DND-41 (cell line): Measurements from ENCODE around the gene AFF3.

Experiments used
- ATAC-seq: fragments of 200-7000 bp; cut with Tn5 transposase; 3 replicates; pipeline ENCODE4 v1.9.1; 2021; ENCODE audit warnings: low read depth; ENCODE audit not compliant: insufficient read depth
- DNase-seq: peaks from one replicate; pipeline ENCODE4 v3.0.0-alpha.2; 2020
- H2AFZ ChIP-seq: 2 replicates; pipeline ENCODE4 v1.6.0; 2012; ENCODE audit warnings: low read depth, low read length
- H3K27ac ChIP-seq: 2 replicates; pipeline ENCODE4 v1.5.1; 2012; ENCODE audit warnings: low read length, inconsistent platforms
- H3K27me3 ChIP-seq: fragments of 200-600 bp; sonication (generic); 2 replicates; pipeline ENCODE4 v1.6.0; 2012; ENCODE audit warnings: low read length, mild to moderate bottlenecking, inconsistent platforms; ENCODE audit not compliant: insufficient read depth, poor library complexity
- H3K36me3 ChIP-seq: 2 replicates; pipeline ENCODE4 v1.5.1; 2012; ENCODE audit warnings: low read length, inconsistent platforms; ENCODE audit not compliant: insufficient read depth
- H3K4me1 ChIP-seq: 2 replicates; pipeline ENCODE4 v1.5.1; 2012; ENCODE audit warnings: mild to moderate bottlenecking, low read length; ENCODE audit not compliant: insufficient read depth
- H3K4me2 ChIP-seq: 2 replicates; pipeline ENCODE4 v1.6.0; 2012; ENCODE audit warnings: mild to moderate bottlenecking, moderate library complexity, low read length, inconsistent platforms; ENCODE audit not compliant: insufficient read depth
- H3K4me3 ChIP-seq, 2 experiments: fragments of 200-600 bp in 1 of 2; shearing (Covaris generic) in 1 of 2; 2 replicates each; pipeline ENCODE4 v1.5.1; 2012 to 2016; ENCODE audit warnings: inconsistent platforms in 2 of 2, low read length in 2 of 2, mild to moderate bottlenecking in 2 of 2, low read depth in 1 of 2, moderate library complexity in 1 of 2
- H3K79me2 ChIP-seq: 2 replicates; pipeline ENCODE4 v1.6.0; 2012; ENCODE audit warnings: low read length, inconsistent platforms; ENCODE audit not compliant: insufficient read depth
- H3K9ac ChIP-seq: 2 replicates; pipeline ENCODE4 v1.6.0; 2012; ENCODE audit warnings: low read depth, mild to moderate bottlenecking, inconsistent platforms, low read length, moderate library complexity
- H3K9me3 ChIP-seq: 2 replicates; pipeline ENCODE4 v1.5.1; 2012; ENCODE audit warnings: low read length, moderate library complexity, mild to moderate bottlenecking, inconsistent platforms; ENCODE audit not compliant: insufficient read depth, severe bottlenecking
- H4K20me1 ChIP-seq: 2 replicates; pipeline ENCODE4 v1.6.0; 2012; ENCODE audit warnings: low read length; ENCODE audit not compliant: insufficient read depth
- CTCF ChIP-seq: IDR thresholded peaks from 2 replicates; pipeline ENCODE4 v1.5.1; 2012; ENCODE audit warnings: borderline replicate concordance, low read length, moderate library complexity, mild to moderate bottlenecking; ENCODE audit not compliant: poor library complexity, severe bottlenecking; ENCODE audit errors: extremely low read depth
- EZH2 ChIP-seq: IDR thresholded peaks from 3 replicates; pipeline ENCODE4 v1.6.1; 2012; ENCODE audit warnings: borderline replicate concordance, low read depth, mild to moderate bottlenecking, moderate library complexity, low read length, inconsistent platforms; ENCODE audit not compliant: severe bottlenecking

The AFF3 gene

GRCh38 chr2:99659874-99660273 is 482.5 kb downstream of the AFF3 start:
- DNase-seq (no peak), ATAC-seq (no peak)
- TF ChIP-seq EZH2 (no peak), CTCF (no peak)
- no peaks in the 10 kb centered on the region for H3K27me3 ChIP-seq
- H2AFZ ChIP-seq, result no peak overlapping the region
- H3K79me2 ChIP-seq, result no peaks in the 10 kb centered on the region
- H3K27ac ChIP-seq, result no peak overlapping the region
- no peak overlapping the region for H3K9ac ChIP-seq
- no peaks in the 10 kb centered on the region for H3K36me3 ChIP-seq
- H3K4me3 ChIP-seq, result no peak overlapping the region
- H4K20me1 ChIP-seq, result no peaks in the 10 kb centered on the region
- no peak overlapping the region for H3K4me2 ChIP-seq
- H3K9me3 ChIP-seq, result no peaks in the 10 kb centered on the region
- H3K4me1 ChIP-seq, result no peaks in the 10 kb centered on the region

DNA sequence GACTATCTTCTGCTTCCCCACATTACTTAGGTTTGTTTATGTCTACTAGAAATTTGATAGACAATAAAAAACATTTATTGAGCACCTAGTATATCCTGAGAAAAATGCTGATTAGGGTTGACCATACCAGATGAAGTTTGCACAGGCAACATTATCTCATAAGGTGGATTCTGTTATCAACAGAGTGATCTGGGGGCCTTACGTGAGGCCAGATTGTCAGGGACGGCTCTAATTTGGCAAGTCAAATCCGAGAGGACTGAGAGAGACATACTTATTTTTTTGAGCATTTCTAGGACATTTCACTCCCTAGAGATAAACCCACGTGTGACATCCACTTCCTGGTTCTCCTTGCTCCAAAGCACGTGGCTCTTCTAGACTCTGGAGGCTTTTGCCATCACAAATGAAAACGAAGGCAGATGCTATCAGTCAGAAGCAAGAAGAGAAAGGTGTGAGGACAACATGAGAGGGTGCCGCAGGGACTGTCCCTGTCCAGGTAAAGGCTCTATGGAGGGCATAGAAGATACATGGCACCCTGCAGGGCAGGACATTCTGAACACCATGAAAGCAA is 484.6 kb downstream of the AFF3 start:
- H3K27me3 ChIP-seq, result no peaks in the 10 kb centered on the region
- no peaks in the 10 kb centered on the region for H3K4me1 ChIP-seq
- no peaks in the 10 kb centered on the region for H4K20me1 ChIP-seq
- no peak overlapping the region for H3K4me3 ChIP-seq
- H2AFZ ChIP-seq, result no peak overlapping the region
- TF ChIP-seq CTCF (no peak), EZH2 (no peak)
- no peak for ATAC-seq
- H3K9ac ChIP-seq, result no peak overlapping the region
- H3K4me2 ChIP-seq, result no peak overlapping the region
- H3K79me2 ChIP-seq, result no peaks in the 10 kb centered on the region
- no peaks in the 10 kb centered on the region for H3K9me3 ChIP-seq
- no peaks in the 10 kb centered on the region for H3K36me3 ChIP-seq
- no peak overlapping the region for H3K27ac ChIP-seq
- DNase-seq, result no peak

GRCh38 chr2:99656994-99657393 is 485.4 kb downstream of the AFF3 start:
- Histone ChIP-seq H3K79me2 (no peaks in the 10 kb centered on the region), H3K36me3 (no peaks in the 10 kb centered on the region), H3K27ac (no peak overlapping the region), H3K4me3 (no peak overlapping the region), H2AFZ (no peak overlapping the region), H3K27me3 (no peaks in the 10 kb centered on the region), H3K9ac (no peak overlapping the region), H3K9me3 (no peaks in the 10 kb centered on the region), H4K20me1 (no peaks in the 10 kb centered on the region), H3K4me1 (no peaks in the 10 kb centered on the region), H3K4me2 (no peak overlapping the region)
- TF ChIP-seq CTCF (no peak), EZH2 (no peak)
- no peak for ATAC-seq
- no peak for DNase-seq

DNA sequence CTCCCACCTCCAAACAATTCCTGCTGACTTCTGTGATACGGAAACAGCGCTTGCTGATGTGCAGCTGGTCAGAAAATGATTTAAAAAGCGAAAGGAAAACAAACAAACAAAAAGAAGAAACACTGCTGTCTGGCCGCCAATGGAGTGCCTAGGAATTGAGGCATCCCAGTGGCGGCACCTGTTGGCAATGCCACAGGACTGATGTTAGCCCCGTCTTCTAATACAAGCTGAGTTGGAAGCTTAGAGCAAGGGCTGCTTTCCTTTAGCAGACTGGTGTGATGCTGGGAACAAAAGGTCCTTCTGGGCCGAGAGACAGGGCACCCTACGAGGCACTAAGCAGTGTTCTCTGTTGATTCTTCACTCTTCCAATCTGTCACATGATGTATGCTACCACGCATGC is 489.0 kb downstream of the AFF3 start:
- ATAC-seq, result no peak
- H3K27me3 ChIP-seq, result no peaks in the 10 kb centered on the region
- no peak overlapping the region for H3K4me3 ChIP-seq
- H3K4me2 ChIP-seq, result no peak overlapping the region
- no peak for TF ChIP-seq CTCF
- no peak for TF ChIP-seq EZH2
- no peaks in the 10 kb centered on the region for H3K4me1 ChIP-seq
- H3K36me3 ChIP-seq, result no peaks in the 10 kb centered on the region
- no peaks in the 10 kb centered on the region for H3K79me2 ChIP-seq
- no peaks in the 10 kb centered on the region for H4K20me1 ChIP-seq
- H2AFZ ChIP-seq, result no peak overlapping the region
- H3K9me3 ChIP-seq, result no peaks in the 10 kb centered on the region
- H3K9ac ChIP-seq, result no peak overlapping the region
- H3K27ac ChIP-seq, result no peak overlapping the region
- no peak for DNase-seq
